ENCODE measurements around the gene ZSWIM1.

GRCh38 chr20:45850926-45851325 is 30.1 kb upstream of the ZSWIM1 start:
- no peak for TF ChIP-seq CTCF (IDR thresholded peaks at IDR 0.05 in 8 of 11, conservative IDR thresholded peaks at IDR 0.05 in 3 of 11)
- no peak for TF ChIP-seq POLR2AphosphoS5 (IDR thresholded peaks at IDR 0.05)
- no peak for TF ChIP-seq POLR2A (IDR thresholded peaks at IDR 0.05)
